Mucosa of descending colon (tissue), 3 donors: ENCODE results near the gene CNPY1. TPM values are rescaled to one million over a fixed set of nuclear protein-coding genes. Genes with fewer than 3 reads are reported as not detected.

Experiments
- ATAC-seq: fragments of 200-7000 bp; cut with Tn5 transposase; one replicate; pipeline ENCODE4 v1.9.1; 2020; ENCODE audit warnings: mild to moderate bottlenecking, moderate library complexity
- DNase-seq, 3 donors: peaks; one replicate each; pipeline ENCODE4 v3.0.0-alpha.2; 2020
- H3K36me3 ChIP-seq: fragments of 200-600 bp; one replicate; pipeline ENCODE4 v1.8.0; 2021; ENCODE audit warnings: low read depth, mild to moderate bottlenecking
- H3K4me1 ChIP-seq: fragments of 200-600 bp; one replicate; pipeline ENCODE4 v1.8.0; 2021; ENCODE audit warnings: low read depth, mild to moderate bottlenecking
- H3K4me3 ChIP-seq: fragments of 200-600 bp; one replicate; pipeline ENCODE4 v1.8.0; 2021; ENCODE audit warnings: mild to moderate bottlenecking
- H3K9me3 ChIP-seq: fragments of 200-600 bp; one replicate; pipeline ENCODE4 v1.8.0; 2021; ENCODE audit warnings: mild to moderate bottlenecking
- CTCF ChIP-seq: fragments of 200-600 bp; IDR thresholded peaks from one replicate; pipeline ENCODE4 v1.8.0; 2022; ENCODE audit warnings: antibody characterized with exemption, mild to moderate bottlenecking
- intact Hi-C, 2 donors: fragments of 100-400 bp; cut with DNase I in 1 of 2; cut with micrococcal nuclease in 1 of 2; formaldehyde crosslinking; loops; one replicate each; pipeline versions ENCODE4 v1.11.0 to v1.11.1; 2022; cut with DNase I, micrococcal nuclease
- total RNA-seq, 3 donors: library from RNA; stranded (reverse); fragmentation: NEBNext Ultra II Directional in 2 of 3; extraction: Animal tissue kit (Norgen Biotek cat#: 25700) in 2 of 3; gene quantifications; one replicate each; pipeline versions ENCODE4 v1.2.1 to v1.2.4, GENCODE V29; 2021 to 2023
- donor health status: DM: no; HTN: no; CAD: no; lungs with moderate emphysema.
- donor health status: DM: no; HTN: no; CAD: no.
- donor health status: DM: no; HTN: yes; CAD: no.

CNPY1 gene
- total RNA-seq, 3 donors from 2014 or later: not detected

- Histone ChIP-seq H3K4me3 (no peak overlapping the region), H3K36me3 (no peaks in the 10 kb centered on the region), H3K9me3 (no peaks in the 10 kb centered on the region), H3K4me1 (peaks cover 7% of the 10 kb centered on the region)
- ATAC-seq (no peak), DNase-seq (no peak)
- intact Hi-C loops: no loop called here
- no peak for TF ChIP-seq CTCF
These were observed 39.6 kb upstream of the CNPY1 start for GRCh38 chr7:155585951-155586350.

- no peaks in the 10 kb centered on the region for H3K36me3 ChIP-seq
- DNase-seq (no peak), ATAC-seq (no peak)
- no peak for TF ChIP-seq CTCF
- no peak overlapping the region for H3K4me3 ChIP-seq
- H3K4me1 ChIP-seq: peaks cover 5% of the 10 kb centered on the region
- no peaks in the 10 kb centered on the region for H3K9me3 ChIP-seq
- intact Hi-C loops: no loop called here
These were observed 39.2 kb upstream of the CNPY1 start for GRCh38 chr7:155585532-155585895.

GRCh38 chr7:155584763-155585531, 38.6 kb upstream of the CNPY1 start:
- peak in 1 of 3 donors; percentile 39 for DNase-seq
- ATAC-seq: peak; percentile 76
- Histone ChIP-seq H3K9me3 (no peaks in the 10 kb centered on the region), H3K4me1 (peaks cover 5% of the 10 kb centered on the region), H3K36me3 (no peaks in the 10 kb centered on the region), H3K4me3 (no peak overlapping the region)
- TF ChIP-seq CTCF: no peak
- intact Hi-C loops: no loop called here

GRCh38 chr7:155584261-155584660, 37.9 kb upstream of the CNPY1 start:
- no peak for TF ChIP-seq CTCF
- intact Hi-C loops: no loop called here
- Histone ChIP-seq H3K4me3 (no peak overlapping the region), H3K4me1 (peaks cover 5% of the 10 kb centered on the region), H3K36me3 (no peaks in the 10 kb centered on the region), H3K9me3 (no peaks in the 10 kb centered on the region)
- ATAC-seq: no peak
- DNase-seq: no peak

- TF ChIP-seq CTCF: no peak
- ATAC-seq: no peak
- H3K9me3 ChIP-seq: no peaks in the 10 kb centered on the region
- no peak overlapping the region for H3K4me3 ChIP-seq
- peaks cover 5% of the 10 kb centered on the region for H3K4me1 ChIP-seq
- intact Hi-C loops: no loop called here
- H3K36me3 ChIP-seq: no peaks in the 10 kb centered on the region
- DNase-seq: no peak
These were observed 37.3 kb upstream of the CNPY1 start for GRCh38 chr7:155583636-155584035.
